Ovary (tissue), 3 donors: ENCODE results near the gene ADCY6.

Experiments
- EP300 ChIP-seq: sonication (generic); formaldehyde crosslinking; IDR thresholded peaks from one replicate; pipeline ENCODE4 v1.6.1; 2017; ENCODE audit warnings: antibody characterized with exemption
- POLR2A ChIP-seq: fragments of 450-650 bp; IDR thresholded peaks from one replicate; pipeline ENCODE4 v1.6.1; 2017; ENCODE audit warnings: antibody characterized with exemption, mild to moderate bottlenecking, moderate library complexity
- TF ChIP-seq, protein P1 (sequence below), 3 donors: fragments of 450-650 bp in 2 of 3; fragments of 200-600 bp in 1 of 3; IDR thresholded peaks; one replicate each; pipeline versions ENCODE4 v1.5.1 to v1.8.0; 2016 to 2022; ENCODE audit warnings: antibody characterized with exemption in 3 of 3, mild to moderate bottlenecking in 1 of 3
- donor health status: DM: no; HTN: no; CAD: no.

DNA sequence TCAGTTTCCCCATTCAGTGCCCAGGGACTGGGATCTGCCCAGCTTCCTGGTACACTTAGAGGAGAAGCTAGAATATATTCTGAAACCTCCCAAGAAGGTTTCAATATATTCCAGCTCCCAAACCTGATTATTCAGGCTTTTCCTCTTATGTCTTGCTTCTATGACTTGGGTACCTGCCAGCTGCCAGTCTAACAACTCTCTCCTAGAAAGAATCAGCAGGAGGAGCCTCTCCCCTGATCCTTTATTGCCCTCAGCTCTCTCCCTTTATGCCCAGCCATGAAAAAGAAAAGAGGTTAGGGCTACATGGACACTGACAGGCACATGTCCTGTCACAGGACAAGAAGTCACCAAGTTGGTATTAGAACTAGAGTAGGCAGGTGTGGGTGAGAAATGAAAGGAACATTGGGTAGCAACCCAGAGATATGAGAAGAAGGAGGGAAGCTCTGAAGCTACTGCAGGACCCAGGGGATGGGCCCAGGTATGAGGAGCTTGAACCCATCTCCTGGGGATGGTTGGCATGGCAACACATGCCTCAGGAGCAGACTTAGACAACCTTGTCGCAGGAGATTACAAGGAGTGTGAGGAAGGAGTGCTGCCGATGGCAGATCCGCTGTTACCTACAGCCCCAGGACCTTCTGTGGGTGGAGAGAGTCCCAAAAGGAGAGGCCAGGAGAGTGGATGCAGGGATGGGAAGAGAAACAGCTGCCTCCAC, 27.4 kb upstream of the ADCY6 start:
- TF ChIP-seq, protein P1, sequence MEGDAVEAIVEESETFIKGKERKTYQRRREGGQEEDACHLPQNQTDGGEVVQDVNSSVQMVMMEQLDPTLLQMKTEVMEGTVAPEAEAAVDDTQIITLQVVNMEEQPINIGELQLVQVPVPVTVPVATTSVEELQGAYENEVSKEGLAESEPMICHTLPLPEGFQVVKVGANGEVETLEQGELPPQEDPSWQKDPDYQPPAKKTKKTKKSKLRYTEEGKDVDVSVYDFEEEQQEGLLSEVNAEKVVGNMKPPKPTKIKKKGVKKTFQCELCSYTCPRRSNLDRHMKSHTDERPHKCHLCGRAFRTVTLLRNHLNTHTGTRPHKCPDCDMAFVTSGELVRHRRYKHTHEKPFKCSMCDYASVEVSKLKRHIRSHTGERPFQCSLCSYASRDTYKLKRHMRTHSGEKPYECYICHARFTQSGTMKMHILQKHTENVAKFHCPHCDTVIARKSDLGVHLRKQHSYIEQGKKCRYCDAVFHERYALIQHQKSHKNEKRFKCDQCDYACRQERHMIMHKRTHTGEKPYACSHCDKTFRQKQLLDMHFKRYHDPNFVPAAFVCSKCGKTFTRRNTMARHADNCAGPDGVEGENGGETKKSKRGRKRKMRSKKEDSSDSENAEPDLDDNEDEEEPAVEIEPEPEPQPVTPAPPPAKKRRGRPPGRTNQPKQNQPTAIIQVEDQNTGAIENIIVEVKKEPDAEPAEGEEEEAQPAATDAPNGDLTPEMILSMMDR (IDR thresholded peaks at IDR 0.05) = no peak
- TF ChIP-seq POLR2A (no peak), EP300 (no peak)
